Prostate gland (tissue), 2 donors: ENCODE data around the gene PPFIBP2.

Experiments
- POLR2A ChIP-seq: fragments of 450-650 bp; IDR thresholded peaks from one replicate; pipeline ENCODE4 v1.6.1; 2016; ENCODE audit warnings: antibody characterized with exemption, mild to moderate bottlenecking
- POLR2AphosphoS5 ChIP-seq: sonication (generic); formaldehyde crosslinking; IDR thresholded peaks from one replicate; pipeline ENCODE4 v1.6.1; 2017; ENCODE audit warnings: antibody characterized with exemption
- TF ChIP-seq, protein P1 (sequence below), 4 experiments: fragments of 200-600 bp in 2 of 4; fragments of 450-650 bp in 2 of 4; sonication (generic) in 2 of 4; IDR thresholded peaks; 1 replicate in 3 of 4; 2 replicates in 1 of 4; pipeline ENCODE4 v1.5.1; 2016 to 2019; ENCODE audit warnings: antibody characterized with exemption in 4 of 4, mild to moderate bottlenecking in 2 of 4, moderate library complexity in 2 of 4

DNA sequence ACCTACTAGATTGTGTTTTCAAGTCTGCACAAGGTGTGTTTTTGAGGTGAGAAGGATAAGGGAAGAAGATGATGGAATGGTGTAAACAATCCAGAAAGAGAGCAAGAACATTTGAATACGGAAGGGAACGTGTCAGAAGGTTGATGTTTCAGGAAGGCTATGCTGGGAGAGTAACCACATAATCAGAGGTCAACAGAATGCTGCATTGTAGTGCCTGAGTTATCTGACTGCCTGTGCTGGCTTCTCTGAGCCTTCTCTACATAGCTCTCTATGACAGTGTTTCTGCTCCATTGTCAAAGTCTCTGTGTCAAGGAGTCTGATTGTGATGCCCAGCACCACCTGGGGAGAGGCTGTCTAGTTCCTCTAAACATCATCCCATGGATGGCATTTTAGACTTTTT lies 85.4 kb downstream of the PPFIBP2 start:
- TF ChIP-seq, protein P1, sequence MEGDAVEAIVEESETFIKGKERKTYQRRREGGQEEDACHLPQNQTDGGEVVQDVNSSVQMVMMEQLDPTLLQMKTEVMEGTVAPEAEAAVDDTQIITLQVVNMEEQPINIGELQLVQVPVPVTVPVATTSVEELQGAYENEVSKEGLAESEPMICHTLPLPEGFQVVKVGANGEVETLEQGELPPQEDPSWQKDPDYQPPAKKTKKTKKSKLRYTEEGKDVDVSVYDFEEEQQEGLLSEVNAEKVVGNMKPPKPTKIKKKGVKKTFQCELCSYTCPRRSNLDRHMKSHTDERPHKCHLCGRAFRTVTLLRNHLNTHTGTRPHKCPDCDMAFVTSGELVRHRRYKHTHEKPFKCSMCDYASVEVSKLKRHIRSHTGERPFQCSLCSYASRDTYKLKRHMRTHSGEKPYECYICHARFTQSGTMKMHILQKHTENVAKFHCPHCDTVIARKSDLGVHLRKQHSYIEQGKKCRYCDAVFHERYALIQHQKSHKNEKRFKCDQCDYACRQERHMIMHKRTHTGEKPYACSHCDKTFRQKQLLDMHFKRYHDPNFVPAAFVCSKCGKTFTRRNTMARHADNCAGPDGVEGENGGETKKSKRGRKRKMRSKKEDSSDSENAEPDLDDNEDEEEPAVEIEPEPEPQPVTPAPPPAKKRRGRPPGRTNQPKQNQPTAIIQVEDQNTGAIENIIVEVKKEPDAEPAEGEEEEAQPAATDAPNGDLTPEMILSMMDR (IDR thresholded peaks at IDR 0.05), result no peak
- TF ChIP-seq POLR2AphosphoS5 (no peak), POLR2A (no peak)
